DOHH2 (cell line): ENCODE data around the gene COL9A2.

Experiments
- EZH2phosphoT487 ChIP-seq: fragments of 200-600 bp; sonication (generic); IDR thresholded peaks from 2 replicates; pipeline ENCODE4 v1.6.1; 2017; ENCODE audit warnings: borderline replicate concordance, mild to moderate bottlenecking, antibody characterized with exemption, low read length, moderate library complexity, mixed read lengths
- TF ChIP-seq, protein P1 (sequence below): fragments of 200-600 bp; sonication (generic); IDR thresholded peaks from one replicate; pipeline ENCODE4 v1.5.1; 2014; ENCODE audit warnings: antibody characterized with exemption, mild to moderate bottlenecking, low read depth, low read length; ENCODE audit not compliant: poor library complexity, severe bottlenecking

DNA sequence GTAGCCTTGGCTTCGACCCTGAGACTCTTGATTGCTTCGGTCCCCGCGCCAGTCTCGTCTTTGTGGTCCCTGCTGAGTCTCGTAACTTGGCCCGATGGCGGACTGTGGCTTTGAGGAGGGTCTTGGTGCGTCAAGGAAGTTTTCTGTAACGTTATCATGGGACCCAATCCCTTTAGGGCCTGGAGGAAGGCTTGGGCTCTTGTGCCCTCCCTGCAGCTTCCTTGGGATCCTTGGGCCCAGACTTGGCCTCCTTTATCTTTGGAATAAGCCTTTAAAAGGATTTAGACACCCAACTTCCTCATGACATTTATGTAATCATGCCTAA lies 58.7 kb downstream of the COL9A2 start:
- no peak for TF ChIP-seq EZH2phosphoT487
- TF ChIP-seq, protein P1, sequence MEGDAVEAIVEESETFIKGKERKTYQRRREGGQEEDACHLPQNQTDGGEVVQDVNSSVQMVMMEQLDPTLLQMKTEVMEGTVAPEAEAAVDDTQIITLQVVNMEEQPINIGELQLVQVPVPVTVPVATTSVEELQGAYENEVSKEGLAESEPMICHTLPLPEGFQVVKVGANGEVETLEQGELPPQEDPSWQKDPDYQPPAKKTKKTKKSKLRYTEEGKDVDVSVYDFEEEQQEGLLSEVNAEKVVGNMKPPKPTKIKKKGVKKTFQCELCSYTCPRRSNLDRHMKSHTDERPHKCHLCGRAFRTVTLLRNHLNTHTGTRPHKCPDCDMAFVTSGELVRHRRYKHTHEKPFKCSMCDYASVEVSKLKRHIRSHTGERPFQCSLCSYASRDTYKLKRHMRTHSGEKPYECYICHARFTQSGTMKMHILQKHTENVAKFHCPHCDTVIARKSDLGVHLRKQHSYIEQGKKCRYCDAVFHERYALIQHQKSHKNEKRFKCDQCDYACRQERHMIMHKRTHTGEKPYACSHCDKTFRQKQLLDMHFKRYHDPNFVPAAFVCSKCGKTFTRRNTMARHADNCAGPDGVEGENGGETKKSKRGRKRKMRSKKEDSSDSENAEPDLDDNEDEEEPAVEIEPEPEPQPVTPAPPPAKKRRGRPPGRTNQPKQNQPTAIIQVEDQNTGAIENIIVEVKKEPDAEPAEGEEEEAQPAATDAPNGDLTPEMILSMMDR = no peak
